NCI-H526 treated with DMSO at 0.1 percent for 48 hours (cell line): ENCODE results near the gene LDB2.
"Not testable (repeated sequence)": the region's sequence is repeated elsewhere in the genome, so short reads cannot be mapped to it uniquely, and the experiment has no call there.

Experiments
- DNase-seq: peaks from one replicate; lab custom pipeline; 2025; lab: John Stamatoyannopoulos, UW

LDB2 gene

DNA sequence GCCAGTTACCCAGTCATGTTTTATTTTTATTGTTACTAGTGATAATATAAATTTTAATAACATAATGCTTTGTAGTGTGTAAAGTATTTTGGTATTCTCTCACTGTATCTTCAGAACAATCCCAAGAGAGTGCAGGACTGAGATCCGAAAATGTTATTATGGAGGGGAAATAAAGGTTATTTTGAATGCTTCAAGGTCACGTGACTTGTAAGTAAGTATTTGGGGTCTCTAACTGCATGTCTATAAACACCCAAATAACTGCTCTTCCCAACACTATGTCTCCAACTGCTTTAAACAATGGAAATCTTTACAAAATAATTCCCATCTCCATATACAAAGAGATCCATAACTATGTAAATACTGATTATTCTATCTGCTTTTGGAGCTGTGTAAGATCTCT lies 302.2 kb downstream of the LDB2 start:
- DNase-seq: no peak

GRCh38 chr4:16594128-16594527 lies 304.3 kb downstream of the LDB2 start:
- DNase-seq: no peak

- no peak for DNase-seq
Observed at GRCh38 chr4:16593386-16593785, 305.1 kb downstream of the LDB2 start.

DNA sequence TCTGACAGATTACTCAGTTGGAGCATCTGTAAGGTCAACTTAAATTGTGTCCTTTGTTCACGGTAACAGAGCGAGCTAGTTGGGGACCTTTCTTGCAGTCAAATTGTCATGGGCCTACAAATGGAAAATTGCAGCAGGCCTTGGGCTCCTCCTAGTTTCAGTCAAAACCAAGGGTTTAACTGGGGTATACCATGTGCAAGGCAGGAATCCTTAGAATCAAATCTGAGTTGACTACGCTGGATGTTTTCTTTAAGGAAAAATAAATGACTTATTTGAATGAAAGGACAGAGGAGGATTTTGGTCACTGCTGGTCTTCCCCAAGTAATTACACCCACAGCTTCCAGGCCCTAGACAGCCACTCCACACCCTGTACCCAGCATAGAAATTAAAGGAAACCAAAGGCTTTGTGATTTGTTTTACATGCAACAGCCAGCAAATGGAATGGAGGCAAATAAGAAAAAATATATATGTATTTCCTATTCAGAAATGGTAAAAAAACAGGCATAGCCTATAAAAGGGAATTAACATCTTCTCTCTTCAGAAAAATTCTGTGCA lies 307.1 kb downstream of the LDB2 start:
- DNase-seq: no peak

GRCh38 chr4:16590797-16591196 lies 307.6 kb downstream of the LDB2 start:
- no peak for DNase-seq

DNA sequence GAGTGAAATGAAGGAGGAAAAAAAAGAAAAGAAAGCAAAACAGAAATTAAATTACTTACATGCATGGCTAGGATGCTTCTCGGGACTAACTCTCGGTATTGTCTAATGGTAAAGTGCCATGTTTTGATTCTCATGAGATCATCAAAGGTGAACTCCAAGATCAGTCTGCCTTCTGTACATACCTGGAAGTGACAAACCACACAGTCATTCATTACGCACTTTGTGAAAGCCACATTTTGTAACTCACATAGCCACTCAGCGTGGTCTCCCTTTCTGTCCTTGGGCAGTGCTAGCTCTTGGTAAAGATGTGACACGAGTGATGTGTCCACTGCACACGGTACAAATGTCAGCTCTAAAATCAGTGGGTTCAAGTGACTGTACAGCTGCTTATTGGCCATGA lies 309.8 kb downstream of the LDB2 start:
- no peak for DNase-seq

DNA sequence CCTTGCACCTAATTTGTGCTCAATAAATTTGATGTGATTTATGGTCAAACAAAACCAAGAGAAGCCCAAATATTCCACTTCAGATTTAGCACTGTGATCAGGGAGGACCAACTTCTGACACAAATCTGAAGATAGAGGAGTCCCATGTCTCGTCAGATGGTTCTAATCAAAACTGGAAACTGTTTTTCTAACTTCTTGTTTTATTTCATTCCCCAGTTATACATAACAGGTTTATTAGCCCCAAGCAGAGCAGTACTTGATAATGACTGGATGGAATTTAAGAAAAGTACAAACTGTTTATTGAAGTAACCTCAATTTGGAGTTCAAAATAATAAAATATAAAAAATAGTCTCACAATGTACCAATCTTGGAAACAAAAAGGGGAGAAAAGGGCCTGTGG lies 310.3 kb downstream of the LDB2 start:
- DNase-seq: no peak

- no peak for DNase-seq
Observed at GRCh38 chr4:16585053-16585452, 313.4 kb downstream of the LDB2 start.

GRCh38 chr4:16583764-16584163 lies 314.7 kb downstream of the LDB2 start:
- no peak for DNase-seq

DNA sequence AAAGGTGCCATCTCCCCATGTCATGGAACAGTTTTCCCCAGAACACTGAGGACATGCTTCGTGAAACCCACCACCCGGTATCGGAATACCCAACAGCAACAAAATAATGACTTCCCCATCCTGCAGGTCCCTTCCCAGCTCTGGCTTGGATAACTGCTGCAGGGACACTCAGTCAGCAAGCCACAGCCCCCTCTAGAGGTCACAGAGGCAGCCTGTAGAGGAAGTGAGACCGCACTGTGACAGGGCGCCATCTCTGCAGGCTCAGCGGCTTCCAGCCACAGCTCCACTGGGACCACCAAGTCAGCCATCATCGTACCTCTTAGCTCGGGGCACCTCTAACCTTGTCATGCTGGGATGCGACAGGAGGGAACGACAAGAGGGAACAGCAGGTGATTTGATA lies 315.9 kb downstream of the LDB2 start:
- no peak for DNase-seq

- no peak for DNase-seq
Observed at GRCh38 chr4:16582036-16582435, 316.4 kb downstream of the LDB2 start.

GRCh38 chr4:16581117-16581516 lies 317.3 kb downstream of the LDB2 start:
- no peak for DNase-seq

DNA sequence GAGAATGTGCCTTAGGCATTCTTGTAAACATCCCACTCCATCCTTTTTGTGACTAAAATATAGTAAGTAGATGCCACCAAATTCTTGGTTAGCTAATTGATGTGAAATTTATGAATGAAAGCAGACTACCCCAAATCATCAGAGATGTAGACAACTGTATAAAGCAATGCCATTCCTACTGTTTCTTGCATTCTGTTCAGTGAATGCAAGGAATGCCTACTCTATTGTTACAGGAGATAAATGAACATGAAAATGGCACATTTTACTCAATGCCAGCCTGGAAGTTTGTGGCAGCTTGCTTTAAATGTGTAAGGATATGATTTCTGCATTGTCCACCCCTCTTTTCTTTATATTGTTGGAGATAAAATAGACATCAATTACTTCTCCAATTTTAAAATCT lies 317.9 kb downstream of the LDB2 start:
- no peak for DNase-seq

DNA sequence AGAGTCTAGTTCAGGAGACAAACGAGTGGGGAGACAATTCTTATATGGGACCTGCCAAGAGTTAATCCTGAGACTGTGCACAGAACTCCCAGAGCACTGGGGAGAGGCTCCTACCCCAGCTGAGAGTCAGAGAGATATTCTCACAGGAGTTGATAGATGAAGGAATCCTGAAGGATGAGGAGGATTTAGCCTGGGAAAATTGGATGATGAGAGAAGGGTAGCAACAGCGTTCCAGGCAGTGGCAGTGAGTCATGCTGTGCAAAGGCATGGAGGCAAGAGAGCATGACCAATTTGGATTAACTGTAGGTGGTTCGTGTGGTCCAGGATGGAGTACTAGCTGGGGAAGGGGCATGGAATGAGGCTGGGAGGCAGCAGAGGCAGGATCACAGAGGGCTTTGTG lies 318.6 kb downstream of the LDB2 start:
- DNase-seq: no peak

GRCh38 chr4:16577177-16577576 lies 321.3 kb downstream of the LDB2 start:
- no peak for DNase-seq

GRCh38 chr4:16574981-16575380 lies 323.5 kb downstream of the LDB2 start:
- DNase-seq: no peak

GRCh38 chr4:16573739-16574138 lies 324.7 kb downstream of the LDB2 start:
- DNase-seq: no peak

GRCh38 chr4:16573206-16573605 lies 325.2 kb downstream of the LDB2 start:
- DNase-seq: no peak

DNA sequence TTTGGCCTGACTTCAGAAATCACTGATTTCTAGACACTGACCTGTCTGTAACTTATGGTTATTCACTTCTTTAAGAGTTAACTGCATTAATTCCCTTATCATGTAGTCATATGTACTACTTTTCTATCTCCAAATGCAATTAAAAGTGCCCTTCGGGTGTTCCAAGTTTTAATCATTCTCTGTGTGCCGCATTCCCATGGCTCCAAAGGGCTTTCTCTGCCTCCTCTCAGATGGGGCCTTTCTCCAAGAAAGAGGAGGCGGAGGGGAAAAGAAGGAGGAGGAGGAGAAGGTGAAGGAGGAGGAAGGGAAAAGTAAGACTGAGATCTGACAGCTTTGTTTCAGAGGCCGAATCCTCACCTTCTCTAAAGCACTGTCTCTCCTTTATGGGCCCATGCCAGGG lies 325.8 kb downstream of the LDB2 start:
- DNase-seq: no peak

- DNase-seq: no peak
Observed at GRCh38 chr4:16572161-16572560, 326.3 kb downstream of the LDB2 start.

- no peak for DNase-seq
Observed at GRCh38 chr4:16569790-16570189, 328.7 kb downstream of the LDB2 start.

GRCh38 chr4:16557316-16557715 lies 341.1 kb downstream of the LDB2 start:
- not testable (repeated sequence) for DNase-seq

- no peak for DNase-seq
Observed at GRCh38 chr4:16555156-16555555, 343.3 kb downstream of the LDB2 start.

- DNase-seq: no peak
Observed at GRCh38 chr4:16550531-16550930, 347.9 kb downstream of the LDB2 start.

DNA sequence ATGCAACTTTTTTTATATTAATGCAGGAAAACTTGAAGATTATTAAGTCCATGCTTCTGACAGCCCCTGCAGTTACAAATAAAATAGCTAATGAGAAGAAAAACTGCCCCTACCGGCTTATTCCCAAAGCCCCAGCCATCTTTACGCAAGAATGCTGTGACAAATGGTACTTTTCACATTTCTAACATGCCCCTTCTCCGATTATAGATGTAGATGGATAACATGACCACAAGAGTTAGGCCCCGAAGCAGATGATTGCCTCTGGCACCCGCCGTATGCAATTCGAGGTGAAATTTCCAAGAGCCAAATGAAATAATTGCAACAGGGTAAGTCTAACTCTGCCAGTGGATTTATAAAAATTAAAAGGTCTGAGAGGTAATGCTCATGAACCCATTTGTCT lies 352.8 kb downstream of the LDB2 start:
- no peak for DNase-seq
